ENCODE results near the gene CDH13.

Gene CDH13

DNA sequence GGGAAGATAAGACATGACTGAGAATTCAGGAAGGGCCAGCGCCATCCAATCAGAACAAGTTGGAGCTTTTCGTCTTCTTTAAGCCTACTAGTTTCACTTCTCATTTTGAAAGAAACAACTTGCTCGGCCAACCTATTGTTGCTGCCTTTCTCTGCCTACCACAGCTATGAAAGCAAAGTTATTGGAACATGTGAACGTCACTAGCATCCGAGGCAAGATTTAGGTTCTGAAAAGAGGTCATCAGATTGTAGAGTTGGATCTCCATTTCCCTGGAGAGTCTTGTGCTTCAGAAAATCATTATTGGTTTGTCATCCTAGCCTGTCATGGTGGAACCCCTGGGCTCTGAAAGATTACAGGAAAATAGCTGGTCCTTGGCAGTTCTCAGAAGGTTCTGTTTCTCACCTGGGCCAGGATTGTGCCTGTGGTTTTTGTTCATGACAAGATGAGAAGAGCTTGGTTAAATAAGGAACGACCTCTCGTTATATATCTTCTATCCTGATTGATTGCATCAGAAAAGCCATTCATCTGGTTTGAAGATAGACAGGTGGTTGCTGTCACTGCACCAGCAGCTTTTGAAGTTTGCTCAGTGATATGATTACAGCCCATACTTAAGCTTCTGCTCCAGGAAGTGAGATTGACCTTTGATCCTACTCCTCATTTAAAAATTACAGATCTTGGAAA, 25.3 kb downstream of the CDH13 start:
- TF ChIP-seq POLR2A (IDR thresholded peaks at IDR 0.05; ENCODE audit: low read depth, low read length) = no peak
- no peak for FAIRE-seq
- DNase-seq (ENCODE audit: insufficient read length, low spot score) = no peak

DNA sequence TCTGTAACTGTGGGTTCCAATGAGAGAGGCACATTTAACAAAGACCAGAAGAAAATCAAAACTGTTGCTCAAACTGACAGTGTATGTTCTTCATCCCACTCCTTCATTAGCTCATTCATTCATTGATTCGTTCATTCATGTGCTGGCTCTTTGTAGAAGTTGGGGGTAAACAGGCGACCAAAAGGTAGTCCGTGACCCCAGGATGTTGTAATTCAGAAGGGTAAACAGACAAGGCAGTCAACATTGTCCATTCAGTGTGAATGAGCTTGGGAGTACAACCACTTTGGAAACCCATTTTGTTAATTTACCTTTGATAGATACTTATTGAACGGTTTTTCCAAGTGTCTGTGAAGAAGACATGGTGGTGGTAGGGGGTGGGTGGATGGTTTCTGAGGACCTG, 26.1 kb downstream of the CDH13 start:
- FAIRE-seq (no peak), DNase-seq (ENCODE audit: insufficient read length, low spot score) (no peak)
- TF ChIP-seq POLR2A (IDR thresholded peaks at IDR 0.05; ENCODE audit: low read depth, low read length) = no peak

DNA sequence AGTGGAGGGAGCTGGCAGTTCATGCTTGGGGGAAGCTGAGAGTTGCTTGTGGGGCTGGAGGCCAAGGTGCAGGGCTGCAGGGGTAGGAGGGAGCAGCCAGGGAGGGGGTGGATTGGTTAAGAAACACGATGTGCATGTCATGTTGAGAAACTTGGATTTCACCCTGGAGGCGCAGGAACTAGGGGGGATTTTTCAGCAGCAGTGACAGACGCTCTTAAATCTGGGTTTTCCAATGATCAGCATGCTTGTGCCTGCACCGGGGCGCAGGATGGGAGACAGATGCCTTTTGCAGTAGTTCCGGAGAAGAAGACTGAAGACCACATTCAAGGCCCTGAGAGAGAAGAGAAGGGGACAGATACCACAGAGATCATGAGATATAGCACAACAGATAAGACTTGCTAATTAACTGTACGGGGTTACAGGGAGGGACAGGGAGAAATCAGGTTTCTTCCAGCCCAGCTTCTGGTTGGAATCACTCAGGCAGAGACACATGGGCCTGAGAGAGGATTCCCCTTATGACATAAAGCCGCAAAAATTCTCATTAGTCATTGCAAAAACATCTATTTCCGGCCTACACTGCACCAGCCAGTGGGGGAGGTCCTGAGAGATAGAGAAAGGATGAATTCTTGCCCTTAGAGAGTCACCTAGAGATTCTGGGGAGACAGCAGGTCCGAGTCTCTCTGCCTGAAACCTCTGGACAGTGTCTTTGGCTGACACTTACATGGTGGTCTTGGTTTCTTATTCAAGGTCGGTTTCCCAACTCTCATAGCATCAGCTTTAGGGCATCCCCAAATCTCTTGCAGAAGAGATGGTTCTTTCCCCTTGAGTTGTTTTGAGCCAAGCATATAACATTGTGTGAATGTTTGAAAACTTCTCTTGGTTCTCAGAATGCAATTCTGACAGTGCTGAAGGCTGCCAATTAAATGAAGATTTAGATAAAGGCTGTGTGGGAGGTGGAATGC, 27.1 kb downstream of the CDH13 start:
- no peak for TF ChIP-seq POLR2A (IDR thresholded peaks at IDR 0.05; ENCODE audit: low read depth, low read length)
- DNase-seq (ENCODE audit: insufficient read length, low spot score) = peak; percentile 48

DNA sequence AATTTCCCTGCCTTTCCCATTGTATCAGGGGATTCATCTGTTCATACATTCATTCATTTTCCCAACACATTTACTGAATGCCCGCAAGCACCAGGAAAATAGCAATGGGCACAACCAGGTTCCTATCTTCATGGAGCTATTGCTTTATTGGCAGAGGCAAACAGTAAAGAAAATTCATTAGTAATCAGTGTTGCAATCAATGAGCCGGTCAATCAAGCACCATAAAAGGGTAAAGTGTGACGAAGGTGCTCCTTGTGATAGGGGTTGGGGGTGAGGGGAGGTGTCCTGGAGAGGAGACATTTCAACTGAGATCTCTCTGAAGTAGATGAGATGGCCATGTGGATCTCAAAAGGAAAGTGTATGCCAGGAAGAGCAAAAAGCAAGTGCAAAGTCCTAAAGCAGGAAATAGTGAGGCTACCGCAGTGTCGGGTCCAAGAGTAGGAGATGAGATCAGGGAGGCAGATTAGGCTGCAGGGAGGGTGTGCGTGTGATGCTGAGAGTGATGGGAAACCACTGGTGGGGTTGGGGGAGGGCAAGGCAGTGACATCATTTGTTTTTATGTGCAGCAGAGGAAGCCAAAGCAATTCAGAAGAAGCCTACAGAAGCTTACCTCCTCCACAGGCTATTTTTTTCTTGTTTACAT, 28.4 kb downstream of the CDH13 start:
- no peak for TF ChIP-seq POLR2A (IDR thresholded peaks at IDR 0.05; ENCODE audit: low read depth, low read length)
- no peak for DNase-seq (ENCODE audit: insufficient read length, low spot score)
- no peak for FAIRE-seq

More for the DNA sequence above, 27.1 kb downstream of the CDH13 start:
- FAIRE-seq = no peak

DNA sequence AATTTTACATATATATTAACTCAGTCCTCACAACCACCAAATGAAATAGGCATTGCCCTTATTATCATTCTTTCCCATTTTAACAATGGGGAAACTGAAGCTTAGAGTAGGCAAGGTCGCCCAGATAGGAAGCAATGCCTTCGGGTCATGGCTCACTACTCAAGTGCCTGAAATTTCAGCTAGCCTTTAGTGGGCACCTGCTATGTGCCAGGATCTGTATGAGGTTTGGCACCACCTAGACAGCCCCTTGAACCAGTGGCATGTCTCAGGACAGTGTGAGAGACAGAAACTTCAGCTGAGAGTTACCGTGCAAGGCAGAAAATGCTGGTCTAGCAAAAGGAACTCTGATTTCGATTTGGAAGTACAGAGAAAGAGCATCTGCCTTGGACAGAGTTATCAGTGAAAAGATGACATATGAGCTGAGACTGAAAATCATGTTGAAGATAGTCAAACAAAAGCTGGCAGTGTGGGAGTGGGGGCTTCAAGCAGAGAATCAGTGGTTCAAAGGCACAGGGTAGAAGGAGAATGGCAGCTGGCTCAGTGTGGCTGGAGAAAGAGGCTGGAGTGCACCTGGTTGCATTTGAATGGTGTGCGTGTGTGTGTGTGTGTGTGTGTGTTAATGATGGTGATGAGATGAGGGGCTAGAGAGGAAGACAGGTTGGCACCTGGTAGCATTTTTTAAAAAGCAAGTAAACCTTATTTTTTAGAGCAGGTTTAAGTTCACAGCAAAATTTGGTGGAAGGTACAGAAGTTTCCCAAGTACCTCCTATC, 29.1 kb downstream of the CDH13 start:
- FAIRE-seq (no peak), DNase-seq (ENCODE audit: insufficient read length, low spot score) (no peak)
- 0 out of 2 replicates have a peak, but pooled peaks have one; percentile 16 for TF ChIP-seq POLR2A (IDR thresholded peaks at IDR 0.05; ENCODE audit: low read depth, low read length)

DNA sequence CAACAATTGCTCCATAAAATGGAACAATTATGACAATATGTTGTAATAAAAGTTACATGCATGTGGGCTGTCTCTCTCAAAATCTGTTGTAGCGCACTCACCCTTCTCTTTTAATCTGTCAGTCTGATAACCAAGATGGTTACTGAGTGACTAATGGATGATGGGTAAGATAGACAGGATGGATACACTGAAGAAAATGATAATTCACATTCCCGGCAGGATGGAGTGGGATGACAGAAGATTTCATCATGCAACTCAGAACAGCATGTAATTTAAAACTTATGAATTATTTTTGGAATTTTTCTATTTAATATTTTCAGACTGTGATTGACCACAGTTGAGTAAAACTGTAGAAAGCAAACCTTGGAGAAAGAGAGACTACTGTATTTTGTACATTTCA, 30.5 kb downstream of the CDH13 start:
- no peak for TF ChIP-seq POLR2A (IDR thresholded peaks at IDR 0.05; ENCODE audit: low read depth, low read length)
- DNase-seq (ENCODE audit: insufficient read length, low spot score) (no peak), FAIRE-seq (no peak)

DNA sequence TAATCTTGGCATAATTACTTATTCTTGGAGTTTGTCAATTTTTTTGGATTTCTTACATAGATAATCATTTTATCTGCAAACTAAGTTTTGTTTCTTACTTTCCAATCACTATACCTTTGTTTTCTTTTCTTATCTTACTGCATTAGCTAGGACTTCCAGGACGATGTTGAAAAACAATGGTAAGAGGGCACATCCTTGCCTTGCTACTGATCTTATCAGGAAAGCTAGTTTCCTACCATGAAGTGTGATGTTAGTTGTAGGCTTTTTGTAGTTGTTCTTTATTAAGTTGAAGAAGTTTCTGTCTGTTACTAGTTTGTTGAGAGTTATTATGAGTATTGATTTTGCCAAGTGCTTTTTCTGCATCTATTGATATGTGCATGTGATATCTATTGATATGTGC, 31.0 kb downstream of the CDH13 start:
- TF ChIP-seq POLR2A (IDR thresholded peaks at IDR 0.05; ENCODE audit: low read depth, low read length) = no peak
- FAIRE-seq (no peak), DNase-seq (ENCODE audit: insufficient read length, low spot score) (no peak)

DNA sequence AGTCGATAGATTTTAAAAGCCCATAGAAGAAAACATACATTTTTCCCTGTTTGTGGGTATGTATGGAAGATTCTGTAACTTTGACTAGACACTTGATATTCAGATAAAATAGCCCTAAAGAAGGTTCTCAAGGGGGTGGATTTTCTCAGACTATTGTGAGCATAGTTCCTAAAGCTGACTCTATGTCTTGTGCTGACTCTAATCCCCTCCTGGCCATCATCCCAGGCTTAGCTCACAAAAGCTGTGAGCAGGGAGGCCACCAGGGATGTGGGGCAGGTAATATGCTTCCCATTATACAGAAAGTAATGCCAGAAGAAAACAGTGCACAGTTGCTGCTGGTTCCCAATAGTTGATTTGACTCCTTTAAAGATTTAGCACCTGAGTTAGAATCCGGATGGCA, 32.0 kb downstream of the CDH13 start:
- FAIRE-seq (no peak), DNase-seq (ENCODE audit: insufficient read length, low spot score) (no peak)
- no peak for TF ChIP-seq POLR2A (IDR thresholded peaks at IDR 0.05; ENCODE audit: low read depth, low read length)

DNA sequence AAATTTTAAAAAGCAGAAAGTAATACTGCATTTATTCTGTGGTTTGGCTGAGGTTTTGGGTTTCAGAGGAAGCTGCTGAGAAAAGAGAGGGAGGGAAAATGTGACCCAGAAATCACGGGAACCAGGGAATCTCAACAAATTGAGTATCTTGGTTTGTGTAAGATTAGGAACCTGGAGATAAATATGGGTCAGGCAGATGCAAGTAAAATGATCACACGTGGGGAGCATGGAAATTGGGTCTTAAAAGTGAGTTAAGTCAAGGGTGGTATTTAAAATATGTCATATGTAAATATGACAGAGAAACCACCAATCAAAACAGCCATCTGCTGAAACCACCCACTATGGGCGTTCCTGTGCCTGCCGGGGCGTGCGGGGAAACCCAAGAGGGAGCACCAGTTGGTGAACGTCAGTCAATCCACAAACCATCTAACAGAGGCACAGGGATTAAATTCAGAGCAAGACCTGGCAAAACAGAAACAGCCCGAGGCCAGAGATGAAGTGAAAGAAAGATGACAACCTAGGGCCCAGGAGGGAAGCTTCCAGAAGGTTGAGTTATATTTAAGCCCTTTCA, 33.4 kb downstream of the CDH13 start:
- DNase-seq (ENCODE audit: insufficient read length, low spot score) = no peak

DNA sequence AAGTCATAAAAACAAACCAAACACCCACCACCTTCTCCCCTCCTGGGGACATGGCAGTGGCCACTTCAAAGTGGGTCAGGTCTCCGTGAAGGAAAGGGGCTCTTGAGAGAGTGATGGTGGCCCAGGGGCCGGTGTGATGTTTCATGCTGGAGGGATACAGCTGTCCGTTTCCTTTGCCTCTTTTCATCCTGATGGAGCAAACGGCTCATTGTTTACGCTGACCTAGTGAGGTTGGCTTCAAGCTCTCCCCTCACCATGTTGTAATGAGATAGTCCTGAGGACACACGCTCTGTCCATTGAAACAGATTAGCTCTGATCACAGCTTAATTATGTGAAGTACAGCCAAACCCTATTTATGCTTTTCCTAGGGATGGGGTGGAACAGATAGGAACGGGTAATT, 34.2 kb downstream of the CDH13 start:
- no peak for TF ChIP-seq POLR2A (IDR thresholded peaks at IDR 0.05; ENCODE audit: low read depth, low read length)
- DNase-seq (ENCODE audit: insufficient read length, low spot score) = no peak
- no peak for FAIRE-seq

More for the DNA sequence above, 33.4 kb downstream of the CDH13 start:
- no peak for TF ChIP-seq POLR2A (IDR thresholded peaks at IDR 0.05; ENCODE audit: low read depth, low read length)
- no peak for FAIRE-seq

DNA sequence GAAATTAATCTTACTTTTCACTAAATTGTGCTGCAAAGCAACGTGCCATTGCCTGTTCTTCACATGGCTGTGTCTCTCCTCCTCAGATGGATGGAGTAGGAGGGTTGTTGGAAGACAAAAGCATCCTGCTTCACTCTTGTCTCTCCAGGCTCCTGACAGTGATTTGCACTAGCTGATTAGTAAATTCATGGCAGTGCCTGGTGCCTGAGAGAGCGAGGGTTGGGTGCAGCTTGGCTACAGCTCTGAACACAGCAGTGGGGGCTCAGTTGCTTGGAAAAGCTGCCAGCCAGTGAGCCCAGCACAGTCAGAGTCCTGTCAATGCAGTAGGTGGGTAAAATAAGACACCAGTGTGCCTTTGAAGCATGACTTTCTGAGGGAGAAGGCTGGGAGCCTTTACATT, 37.4 kb downstream of the CDH13 start:
- FAIRE-seq (no peak), DNase-seq (ENCODE audit: insufficient read length, low spot score) (no peak)
- TF ChIP-seq POLR2A (IDR thresholded peaks at IDR 0.05; ENCODE audit: low read depth, low read length) = no peak

DNA sequence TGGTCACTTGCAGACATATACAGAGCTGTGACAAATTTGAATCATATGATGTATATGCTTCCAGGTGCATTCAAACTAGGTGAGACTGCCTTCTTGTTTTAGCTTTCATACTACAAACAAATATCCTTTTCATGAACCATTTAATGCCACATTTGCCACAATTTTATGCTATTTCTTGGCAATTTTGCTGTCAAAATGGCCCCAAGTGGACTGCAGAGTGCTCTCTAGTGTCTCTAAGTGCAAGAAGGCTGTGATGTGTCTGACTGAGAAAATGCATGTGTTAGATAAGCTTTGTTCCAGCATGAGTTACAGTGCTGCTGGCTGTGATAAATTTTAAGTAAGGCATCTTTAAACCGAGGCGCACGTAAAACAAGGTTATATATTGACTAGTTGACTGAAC, 38.3 kb downstream of the CDH13 start:
- no peak for TF ChIP-seq POLR2A (IDR thresholded peaks at IDR 0.05; ENCODE audit: low read depth, low read length)
- no peak for DNase-seq (ENCODE audit: insufficient read length, low spot score)
- no peak for FAIRE-seq

DNA sequence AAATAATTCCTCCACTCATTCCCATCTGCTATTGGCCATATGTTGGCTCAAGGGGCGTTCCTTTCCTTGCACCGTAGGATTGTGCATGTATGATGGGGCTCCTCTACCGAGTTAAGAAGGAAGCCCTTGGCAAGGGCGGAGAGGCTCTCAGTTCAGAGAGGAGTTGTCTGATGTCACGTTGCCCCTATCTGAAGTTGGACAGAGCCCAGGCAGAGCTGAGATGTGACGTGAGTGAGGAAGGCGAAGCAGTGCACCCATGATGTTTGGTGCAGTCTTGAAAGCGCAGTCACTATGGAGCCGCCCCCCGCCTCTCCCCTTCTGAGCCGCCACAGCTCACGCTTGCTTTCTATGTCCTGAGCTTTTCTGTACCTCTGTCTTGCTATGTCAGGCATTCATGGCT, 40.7 kb downstream of the CDH13 start:
- TF ChIP-seq POLR2A (IDR thresholded peaks at IDR 0.05; ENCODE audit: low read depth, low read length) = no peak
- no peak for DNase-seq (ENCODE audit: insufficient read length, low spot score)
- no peak for FAIRE-seq

Data from H54 (cell line).